GM13977 (cell line): ENCODE results near the gene RNF10.
"Not testable (repeated sequence)": the region's sequence is repeated elsewhere in the genome, so short reads cannot be mapped to it uniquely, and the experiment has no call there.

Source experiments
- DNase-seq: peaks from one replicate; pipeline ENCODE4 v3.0.0; 2012; ENCODE audit warnings: low spot score
- CTCF ChIP-seq: IDR thresholded peaks from 2 replicates; pipeline ENCODE4 v1.5.1; 2012; ENCODE audit warnings: mild to moderate bottlenecking, control low read depth; ENCODE audit not compliant: insufficient read depth; ENCODE audit errors: extremely low read depth, missing control alignments
- in situ Hi-C: fragments of 300-500 bp; cut with MboI; formaldehyde crosslinking; loops from one replicate; pipeline ENCODE4 v1.12.0; 2022; ENCODE audit warnings: low sequenced_read_pairs, low pct_unique_long_range_greater_than_20kb, mixed read lengths, inconsistent platforms; ENCODE audit not compliant: unreplicated experiment

Gene RNF10

GRCh38 chr12:120498870-120499515, 35.2 kb upstream of the RNF10 start:
- in situ Hi-C loops, result no loop called here
- TF ChIP-seq CTCF, result no peak
- DNase-seq, result no peak

GRCh38 chr12:120500581-120500980, 33.6 kb upstream of the RNF10 start:
- in situ Hi-C loops, result no loop called here
- no peak for TF ChIP-seq CTCF
- no peak for DNase-seq

- in situ Hi-C loops, result no loop called here
- TF ChIP-seq CTCF, result no peak
- no peak for DNase-seq
These were observed 29.6 kb upstream of the RNF10 start for GRCh38 chr12:120504587-120504986.

- DNase-seq, result no peak
- in situ Hi-C loops, result no loop called here
- TF ChIP-seq CTCF, result no peak
These were observed 25.6 kb upstream of the RNF10 start for GRCh38 chr12:120508537-120508936.

- in situ Hi-C loops, result no loop called here
- no peak for DNase-seq
- no peak for TF ChIP-seq CTCF
These were observed 20.2 kb upstream of the RNF10 start for GRCh38 chr12:120514002-120514401.

- no peak for DNase-seq
- no peak for TF ChIP-seq CTCF
- in situ Hi-C loops, result no loop called here
These were observed 18.7 kb upstream of the RNF10 start for GRCh38 chr12:120515496-120515895.

- DNase-seq, in situ Hi-C loops: not testable (repeated sequence)
These were observed 14.8 kb upstream of the RNF10 start for GRCh38 chr12:120519324-120519723.
